ENCODE data around the gene EEF1G. TPM values are rescaled to one million over a fixed set of nuclear protein-coding genes. Genes with fewer than 3 reads are reported as not detected.
"Not testable (repeated sequence)": the region's sequence is repeated elsewhere in the genome, so short reads cannot be mapped to it uniquely, and the experiment has no call there.

The EEF1G gene
- total and polyA plus RNA-seq, 11 donors, result 549 to 1,190 (median 929) TPM

DNA sequence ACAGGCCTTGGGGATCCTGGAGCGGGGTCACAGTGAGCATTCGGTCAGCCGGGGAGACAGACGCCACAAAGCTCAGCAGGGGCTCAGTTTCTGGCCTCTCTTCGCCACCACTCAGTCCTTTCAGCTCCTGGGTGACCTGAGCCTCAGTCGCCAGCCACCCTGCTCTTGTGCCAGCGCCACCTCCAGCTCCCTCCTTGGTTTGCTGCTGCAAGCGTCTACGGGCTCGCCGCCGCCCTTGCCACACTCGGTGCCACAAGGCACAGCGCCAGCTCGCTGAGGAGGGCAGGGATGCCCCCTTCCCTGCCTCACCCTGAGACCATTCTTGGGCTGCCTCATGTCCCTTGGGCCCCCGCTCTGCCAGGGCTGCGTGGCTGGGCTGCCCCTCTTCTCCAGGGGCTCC, 1.5 kb upstream of the EEF1G start:
- DNase-seq, result no peak
- H3K9me3 ChIP-seq, result no peaks in the 10 kb centered on the region
- H3K27me3 ChIP-seq, result no peaks in the 10 kb centered on the region
- no peak for ATAC-seq
- intact Hi-C loops (cut with DNase I), result loop anchor here in 2 of 10 donors (2.0 kb wide), 2 partner anchors 16 to 28 kb away; partner anchors contain the start of genes AHNAK (in 1 of the 2) and TUT1 (in 1 of the 2)
- H3K4me1 ChIP-seq, result peaks cover 7 to 62% (median 37%) of the 10 kb centered on the region in 12 donors
- WGBS, 4 donors, result 42 to 74% (median 54%) methylated on average over 12 to 17 of the region's 17 CpGs
- H3K4me3 ChIP-seq, result peak overlapping the region in 11 of 12 donors; percentile 38 to 95 (median 74)
- TF ChIP-seq, protein P1, sequence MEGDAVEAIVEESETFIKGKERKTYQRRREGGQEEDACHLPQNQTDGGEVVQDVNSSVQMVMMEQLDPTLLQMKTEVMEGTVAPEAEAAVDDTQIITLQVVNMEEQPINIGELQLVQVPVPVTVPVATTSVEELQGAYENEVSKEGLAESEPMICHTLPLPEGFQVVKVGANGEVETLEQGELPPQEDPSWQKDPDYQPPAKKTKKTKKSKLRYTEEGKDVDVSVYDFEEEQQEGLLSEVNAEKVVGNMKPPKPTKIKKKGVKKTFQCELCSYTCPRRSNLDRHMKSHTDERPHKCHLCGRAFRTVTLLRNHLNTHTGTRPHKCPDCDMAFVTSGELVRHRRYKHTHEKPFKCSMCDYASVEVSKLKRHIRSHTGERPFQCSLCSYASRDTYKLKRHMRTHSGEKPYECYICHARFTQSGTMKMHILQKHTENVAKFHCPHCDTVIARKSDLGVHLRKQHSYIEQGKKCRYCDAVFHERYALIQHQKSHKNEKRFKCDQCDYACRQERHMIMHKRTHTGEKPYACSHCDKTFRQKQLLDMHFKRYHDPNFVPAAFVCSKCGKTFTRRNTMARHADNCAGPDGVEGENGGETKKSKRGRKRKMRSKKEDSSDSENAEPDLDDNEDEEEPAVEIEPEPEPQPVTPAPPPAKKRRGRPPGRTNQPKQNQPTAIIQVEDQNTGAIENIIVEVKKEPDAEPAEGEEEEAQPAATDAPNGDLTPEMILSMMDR (IDR thresholded peaks at IDR 0.05), result no peak
- no peak for TF ChIP-seq POLR2A (IDR thresholded peaks at IDR 0.05)
- H3K36me3 ChIP-seq, result peaks cover 0 to 72% (median 60%) of the 10 kb centered on the region in 9 donors
- H3K27ac ChIP-seq, result peak overlapping the region; percentile 61 to 98 (median 94)

DNA sequence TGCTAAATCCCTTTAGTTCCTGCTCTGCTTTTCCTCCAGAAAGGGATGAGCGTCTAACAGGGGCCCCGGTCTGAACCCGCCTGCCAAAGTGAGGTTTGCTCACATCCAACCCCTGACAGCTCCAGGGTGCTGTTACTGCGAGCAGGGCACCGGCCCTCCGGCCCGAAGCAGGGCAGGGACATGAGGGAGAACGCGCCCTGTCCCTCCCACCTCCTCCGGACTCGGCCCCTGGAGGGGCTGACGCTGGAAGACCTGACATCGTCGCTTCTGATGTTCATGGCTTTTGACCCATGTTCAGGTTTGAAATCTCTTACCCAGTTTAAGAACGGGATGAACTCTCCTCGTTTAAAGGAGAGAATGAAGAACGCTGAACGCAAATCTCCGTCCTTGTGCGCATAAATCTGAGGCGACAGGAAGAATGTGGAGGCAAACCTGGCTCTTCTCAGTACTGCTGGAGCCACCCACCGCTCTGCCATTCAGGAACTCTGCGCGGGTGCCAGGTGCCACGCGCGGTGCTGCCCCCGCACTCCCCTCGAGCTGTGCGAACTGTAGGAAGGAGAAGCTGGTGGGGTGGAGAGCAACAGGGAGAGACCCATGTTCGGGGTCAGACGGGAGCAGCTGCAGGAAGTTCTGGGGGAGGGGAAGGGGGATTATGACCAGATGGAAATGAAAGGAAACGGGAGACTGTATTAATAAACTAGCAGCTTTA, 826 bp upstream of the EEF1G start:
- no peaks in the 10 kb centered on the region for H3K27me3 ChIP-seq
- H3K4me1 ChIP-seq, result peaks cover 7 to 68% (median 42%) of the 10 kb centered on the region in 12 donors
- H3K4me3 ChIP-seq, result peak overlapping the region; percentile 38 to 95 (median 74)
- H3K36me3 ChIP-seq, result peaks cover 0 to 72% (median 60%) of the 10 kb centered on the region in 9 donors
- 2 to 6% (median 3%) methylated on average over 24 to 33 of the region's 33 CpGs for WGBS, 4 donors
- intact Hi-C loops (cut with DNase I), result loop anchor here in 3 of 10 donors (1.0 to 2.0 kb wide), 3 partner anchors 16 to 28 kb away; partner anchors contain the start of genes TUT1 (in 2 of the 3) and AHNAK (in 1 of the 3)
- ATAC-seq (peak; percentile 2 to 31 (median 18)), DNase-seq (peak in 4 of 5 donors; percentile 48 to 67 (median 59))
- no peak for TF ChIP-seq POLR2A (IDR thresholded peaks at IDR 0.05)
- TF ChIP-seq, protein P1 (IDR thresholded peaks at IDR 0.05), result no peak
- H3K27ac ChIP-seq, result peak overlapping the region; percentile 61 to 98 (median 94)
- H3K9me3 ChIP-seq, result no peaks in the 10 kb centered on the region

- peaks cover 7 to 67% (median 44%) of the 10 kb centered on the region in 12 donors for H3K4me1 ChIP-seq
- intact Hi-C loops (cut with DNase I), result loop anchor here in 1 of 10 donors (1.0 kb wide), 1 partner anchor 13 kb away; no protein-coding TSS in a partner anchor
- peaks cover 0 to 72% (median 60%) of the 10 kb centered on the region in 9 donors for H3K36me3 ChIP-seq
- no peaks in the 10 kb centered on the region for H3K9me3 ChIP-seq
- ATAC-seq, result peak in 1 of 4 donors; percentile 4
- peak overlapping the region; percentile 58 to 95 (median 76) for H3K4me3 ChIP-seq
- no peak for DNase-seq
- 0 to 1% (median 1%) methylated on average over 33 of the region's 33 CpGs for WGBS, 4 donors
- H3K27ac ChIP-seq, result peak overlapping the region; percentile 19 to 97 (median 80)
- no peak for TF ChIP-seq POLR2A (IDR thresholded peaks at IDR 0.05)
- TF ChIP-seq, protein P1 (IDR thresholded peaks at IDR 0.05), result no peak
- no peaks in the 10 kb centered on the region for H3K27me3 ChIP-seq
Observed at GRCh38 chr11:62573006-62573591, 592 bp downstream of the EEF1G start.

- 71 to 78% (median 73%) methylated on average over 12 of the region's 12 CpGs for WGBS, 4 donors
- H3K9me3 ChIP-seq, result no peaks in the 10 kb centered on the region
- H3K36me3 ChIP-seq, result peaks cover 0 to 72% (median 63%) of the 10 kb centered on the region in 9 donors
- ATAC-seq, result no peak
- intact Hi-C loops (cut with DNase I), result no loop called here
- no peaks in the 10 kb centered on the region for H3K27me3 ChIP-seq
- peak overlapping the region in 8 of 12 donors; percentile 4 to 97 (median 83) for H3K27ac ChIP-seq
- H3K4me1 ChIP-seq, result peaks cover 7 to 67% (median 44%) of the 10 kb centered on the region in 12 donors
- H3K4me3 ChIP-seq, result peak overlapping the region; percentile 58 to 95 (median 76)
- no peak for TF ChIP-seq POLR2A (IDR thresholded peaks at IDR 0.05)
- TF ChIP-seq, protein P1 (IDR thresholded peaks at IDR 0.05), result no peak
- no peak for DNase-seq
Observed at GRCh38 chr11:62572431-62572830, 1.3 kb downstream of the EEF1G start.

- peak overlapping the region in 2 of 12 donors; percentile 88 to 97 for H3K27ac ChIP-seq
- H3K4me3 ChIP-seq, result not testable (repeated sequence)
Observed at GRCh38 chr11:62571493-62571892, 2.2 kb downstream of the EEF1G start.

GRCh38 chr11:62570903-62571302, 2.8 kb downstream of the EEF1G start:
- intact Hi-C loops (cut with DNase I); H3K27me3 ChIP-seq; ATAC-seq; DNase-seq; H3K9me3 ChIP-seq; H3K4me3 ChIP-seq: not testable (repeated sequence)
- Histone ChIP-seq H3K27ac (peak overlapping the region in 1 of 12 donors; percentile 15), H3K4me1 (peaks cover 7 to 56% (median 38%) of the 10 kb centered on the region in 12 donors), H3K36me3 (peaks cover 0 to 73% (median 65%) of the 10 kb centered on the region in 9 donors)
- 92 to 97% (median 94%) methylated on average over 5 of the region's 5 CpGs for WGBS, 4 donors

More at GRCh38 chr11:62571493-62571892, 2.2 kb downstream of the EEF1G start:
- H3K27me3 ChIP-seq; DNase-seq; intact Hi-C loops (cut with DNase I); ATAC-seq; H3K9me3 ChIP-seq: not testable (repeated sequence)
- Histone ChIP-seq H3K4me1 (peaks cover 7 to 62% (median 42%) of the 10 kb centered on the region in 12 donors), H3K36me3 (peaks cover 0 to 73% (median 65%) of the 10 kb centered on the region in 9 donors)
- WGBS, 4 donors, result 67 to 81% (median 77%) methylated on average over 5 of the region's 5 CpGs
